ENCODE results near the gene WSCD2. TPM values are rescaled to one million over a fixed set of nuclear protein-coding genes. Genes with fewer than 3 reads are reported as not detected.

WSCD2 gene
- total RNA-seq, 4 donors from 2014 or later: 6.7 TPM; not detected in 3

- TF ChIP-seq, protein P1, sequence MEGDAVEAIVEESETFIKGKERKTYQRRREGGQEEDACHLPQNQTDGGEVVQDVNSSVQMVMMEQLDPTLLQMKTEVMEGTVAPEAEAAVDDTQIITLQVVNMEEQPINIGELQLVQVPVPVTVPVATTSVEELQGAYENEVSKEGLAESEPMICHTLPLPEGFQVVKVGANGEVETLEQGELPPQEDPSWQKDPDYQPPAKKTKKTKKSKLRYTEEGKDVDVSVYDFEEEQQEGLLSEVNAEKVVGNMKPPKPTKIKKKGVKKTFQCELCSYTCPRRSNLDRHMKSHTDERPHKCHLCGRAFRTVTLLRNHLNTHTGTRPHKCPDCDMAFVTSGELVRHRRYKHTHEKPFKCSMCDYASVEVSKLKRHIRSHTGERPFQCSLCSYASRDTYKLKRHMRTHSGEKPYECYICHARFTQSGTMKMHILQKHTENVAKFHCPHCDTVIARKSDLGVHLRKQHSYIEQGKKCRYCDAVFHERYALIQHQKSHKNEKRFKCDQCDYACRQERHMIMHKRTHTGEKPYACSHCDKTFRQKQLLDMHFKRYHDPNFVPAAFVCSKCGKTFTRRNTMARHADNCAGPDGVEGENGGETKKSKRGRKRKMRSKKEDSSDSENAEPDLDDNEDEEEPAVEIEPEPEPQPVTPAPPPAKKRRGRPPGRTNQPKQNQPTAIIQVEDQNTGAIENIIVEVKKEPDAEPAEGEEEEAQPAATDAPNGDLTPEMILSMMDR (IDR thresholded peaks at IDR 0.05): no peak
- TF ChIP-seq POLR2A (IDR thresholded peaks at IDR 0.05): no peak
- no peak overlapping the region for H3K27ac ChIP-seq
Measured at GRCh38 chr12:108090107-108090899, 38.8 kb upstream of the WSCD2 start.

DNA sequence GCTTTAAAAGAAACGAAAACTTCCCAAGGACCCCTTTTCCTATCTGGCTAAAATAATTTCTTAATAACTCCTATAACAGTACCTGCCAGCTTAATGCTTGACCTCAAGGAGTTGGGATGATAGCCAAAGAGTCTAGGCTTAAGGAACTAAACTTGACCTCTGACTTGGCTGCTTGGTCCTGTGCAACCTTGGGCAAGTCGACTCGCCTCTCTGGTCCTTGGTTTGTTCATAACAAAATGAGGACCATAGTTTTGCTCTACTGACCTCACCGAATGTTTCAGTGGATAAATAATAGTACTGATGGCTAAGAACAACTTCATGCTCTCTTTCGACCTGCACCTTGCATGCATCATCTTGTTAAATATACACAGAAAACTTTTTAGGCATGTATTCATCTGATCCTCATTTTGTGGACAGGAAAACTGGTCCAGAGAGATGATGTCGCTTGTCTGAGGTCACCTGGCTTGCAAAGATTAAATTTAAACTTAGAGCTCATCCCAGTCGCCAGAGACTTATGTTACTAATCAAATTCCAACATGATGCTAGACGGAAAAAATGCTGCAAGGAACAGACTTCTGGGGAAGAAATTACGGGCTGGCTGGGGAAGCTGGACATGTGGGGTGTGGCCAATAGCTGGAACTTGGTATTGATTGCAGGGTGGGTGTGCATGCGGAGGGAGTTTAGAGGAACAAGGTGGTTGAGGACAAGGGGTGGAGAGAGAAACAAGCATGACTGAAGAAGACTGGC lies 38.0 kb upstream of the WSCD2 start:
- Histone ChIP-seq H3K9me3 (no peaks in the 10 kb centered on the region), H3K36me3 (no peaks in the 10 kb centered on the region), H3K4me1 (no peaks in the 10 kb centered on the region), H3K4me3 (no peak overlapping the region), H3K27me3 (no peaks in the 10 kb centered on the region), H3K27ac (no peak overlapping the region)
- TF ChIP-seq, protein P1 (IDR thresholded peaks at IDR 0.05): no peak
- no peak for TF ChIP-seq POLR2A (IDR thresholded peaks at IDR 0.05)
- DNase-seq: no peak

More at GRCh38 chr12:108090107-108090899, 38.8 kb upstream of the WSCD2 start:
- Histone ChIP-seq H3K4me3 (no peak overlapping the region), H3K4me1 (no peaks in the 10 kb centered on the region), H3K27me3 (no peaks in the 10 kb centered on the region), H3K36me3 (no peaks in the 10 kb centered on the region), H3K9me3 (no peaks in the 10 kb centered on the region)
- no peak for DNase-seq

DNA sequence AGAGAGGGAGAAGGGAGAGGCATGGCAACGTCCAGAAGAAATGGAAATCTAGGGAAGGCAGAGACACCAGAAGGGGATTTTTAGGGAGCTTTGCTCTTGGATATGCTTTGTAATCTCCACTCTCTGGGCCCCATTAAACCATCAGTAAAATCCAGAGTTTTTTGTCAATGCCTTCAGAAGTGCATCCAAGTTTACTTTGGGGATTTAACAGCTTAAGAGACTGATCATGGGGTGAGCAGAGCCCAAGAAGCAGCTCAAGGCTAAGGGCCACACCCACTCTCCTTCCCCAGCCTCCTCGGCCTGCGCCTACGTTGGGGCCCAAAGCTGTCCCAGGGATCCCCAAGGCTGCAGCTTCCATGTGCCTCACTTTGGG lies 37.4 kb upstream of the WSCD2 start:
- no peak for DNase-seq
- H3K36me3 ChIP-seq: no peaks in the 10 kb centered on the region
- no peak overlapping the region for H3K27ac ChIP-seq
- no peaks in the 10 kb centered on the region for H3K27me3 ChIP-seq
- H3K4me1 ChIP-seq: no peaks in the 10 kb centered on the region
- no peak overlapping the region for H3K4me3 ChIP-seq
- TF ChIP-seq POLR2A (IDR thresholded peaks at IDR 0.05): no peak
- TF ChIP-seq, protein P1 (IDR thresholded peaks at IDR 0.05): no peak
- H3K9me3 ChIP-seq: no peaks in the 10 kb centered on the region

DNA sequence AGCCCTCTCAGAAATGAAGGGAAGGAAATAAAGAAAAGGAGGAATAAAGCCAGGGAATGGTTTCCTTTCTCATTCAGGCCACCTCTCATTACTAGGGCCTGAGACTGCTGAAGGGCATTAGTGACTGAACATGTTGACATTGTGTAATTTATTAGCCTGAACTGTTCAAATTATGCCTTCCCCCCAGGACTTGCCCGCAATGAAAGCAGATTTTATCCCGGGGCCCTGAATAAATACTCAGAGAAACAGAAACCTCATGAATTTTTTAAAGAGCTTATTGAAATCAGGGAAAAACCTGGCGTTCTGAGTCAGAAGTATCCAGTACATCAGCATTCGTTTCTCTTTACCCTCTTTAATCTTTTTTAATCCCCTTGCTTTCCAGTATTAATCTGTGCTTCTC lies 35.9 kb upstream of the WSCD2 start:
- no peaks in the 10 kb centered on the region for H3K36me3 ChIP-seq
- H3K27me3 ChIP-seq: no peaks in the 10 kb centered on the region
- no peaks in the 10 kb centered on the region for H3K9me3 ChIP-seq
- no peak overlapping the region for H3K4me3 ChIP-seq
- H3K27ac ChIP-seq: no peak overlapping the region
- H3K4me1 ChIP-seq: no peaks in the 10 kb centered on the region
- TF ChIP-seq, protein P1 (IDR thresholded peaks at IDR 0.05): no peak
- no peak for TF ChIP-seq POLR2A (IDR thresholded peaks at IDR 0.05)
- DNase-seq: no peak

DNA sequence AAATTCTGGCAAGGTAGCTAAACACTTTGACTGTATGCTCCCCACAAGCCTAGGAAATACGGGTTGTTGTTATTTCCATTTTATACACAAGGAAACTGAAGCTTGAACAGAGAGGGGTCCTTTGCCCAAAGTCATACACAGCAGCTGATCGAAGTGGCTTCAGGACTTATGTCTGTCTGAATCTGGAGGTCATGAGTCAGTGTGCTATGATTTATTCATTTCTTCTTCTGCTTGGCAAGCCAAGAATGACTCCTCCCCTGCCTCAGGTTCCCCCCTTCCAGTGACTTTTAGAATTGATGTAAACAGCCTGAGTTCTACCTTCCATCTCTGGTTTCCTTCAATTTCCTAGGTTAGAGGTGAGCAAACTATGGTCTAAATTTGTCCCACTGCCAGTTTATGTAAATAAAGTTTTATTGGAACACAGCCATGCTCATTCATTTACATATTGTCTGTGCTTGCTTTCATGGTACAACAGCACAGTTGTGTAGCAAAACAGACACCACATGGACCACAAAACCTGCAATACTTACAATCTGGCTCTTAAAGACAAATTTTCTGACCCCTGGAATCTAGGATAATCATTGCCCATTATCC lies 34.9 kb upstream of the WSCD2 start:
- H3K4me1 ChIP-seq: no peaks in the 10 kb centered on the region
- no peaks in the 10 kb centered on the region for H3K36me3 ChIP-seq
- no peak overlapping the region for H3K4me3 ChIP-seq
- no peak overlapping the region for H3K27ac ChIP-seq
- H3K9me3 ChIP-seq: no peaks in the 10 kb centered on the region
- no peak for DNase-seq
- TF ChIP-seq POLR2A (IDR thresholded peaks at IDR 0.05): no peak
- TF ChIP-seq, protein P1 (IDR thresholded peaks at IDR 0.05): no peak
- H3K27me3 ChIP-seq: no peaks in the 10 kb centered on the region

Measured in Peyer's patch (tissue), 4 donors.